GM12878 (cell line): Measurements from ENCODE around the gene CEP250. TPM values are rescaled to one million over a fixed set of nuclear protein-coding genes. Genes with fewer than 3 reads are reported as not detected.

ENCODE experiments used
- ATAC-seq: fragments of 200-7000 bp; cut with Tn5 transposase; 3 replicates; pipeline ENCODE4 v1.9.1; 2020; ENCODE audit warnings: mild to moderate bottlenecking, moderate library complexity
- BruUV-seq: library from RNA; stranded (reverse); fragments of 400-500 nt; replicated peaks from 2 replicates; lab custom pipeline; 2021; lab: Mats Ljungman, UMichigan
- CTCF ChIA-PET: fragments of 300-600 bp; sonication (Branson Sonifier 250); formaldehyde crosslinking; extraction: SDS; loops from one replicate; lab custom pipeline; 2021; ENCODE audit warnings: inconsistent platforms; lab: Yijun Ruan, JAX
- POLR2A ChIA-PET: fragments of 350-600 bp; formaldehyde crosslinking; extraction: SDS; loops from one replicate; lab custom pipeline; 2021; ENCODE audit warnings: inconsistent platforms; lab: Charles Lee
- RAD21 ChIA-PET: fragments of 300-600 bp; sonication (Branson Sonifier 250); formaldehyde crosslinking; loops from one replicate; lab custom pipeline; 2023; ENCODE audit warnings: antibody characterized with exemption; ENCODE audit not compliant: unreplicated experiment; lab: Charles Lee
- SMC1A ChIA-PET: fragments of 300-600 bp; sonication (Branson Sonifier 250); formaldehyde crosslinking; loops from one replicate; lab custom pipeline; 2023; ENCODE audit not compliant: unreplicated experiment, uncharacterized antibody; lab: Charles Lee
- DNase-seq: peaks from one replicate; pipeline ENCODE4 v3.0.0-alpha.2; 2011; ENCODE audit warnings: low read depth, low spot score
- FAIRE-seq: peaks from 3 replicates; lab custom pipeline; 2011; peaks lifted over from hg19 to GRCh38; lab: Jason Lieb, UNC
- H2AFZ ChIP-seq: 2 replicates; pipeline ENCODE4 v1.6.0; 2011; ENCODE audit warnings: low read depth, low read length, control low read depth; ENCODE audit not compliant: control insufficient read depth
- H3K27ac ChIP-seq: 2 replicates; pipeline ENCODE4 v1.5.1; 2011; ENCODE audit warnings: control low read depth; ENCODE audit not compliant: control insufficient read depth, insufficient read depth
- H3K27me3 ChIP-seq, 2 experiments: replicated peaks in 1 of 2; 2 replicates each; pipeline versions ENCODE4 v1.6.0 to v1.6.1; 2011; ENCODE audit warnings: low read length in 1 of 2; ENCODE audit not compliant: control insufficient read depth in 2 of 2, insufficient read depth in 2 of 2
- H3K36me3 ChIP-seq, 2 experiments: 2 replicates each; pipeline ENCODE4 v1.5.1; 2011; ENCODE audit warnings: low read length in 1 of 2; ENCODE audit not compliant: control insufficient read depth in 2 of 2, insufficient read depth in 2 of 2
- H3K4me1 ChIP-seq: 2 replicates; pipeline ENCODE4 v1.6.1; 2011; ENCODE audit warnings: mild to moderate bottlenecking, low read length, moderate library complexity, mixed read lengths; ENCODE audit not compliant: control insufficient read depth, insufficient read depth
- H3K4me2 ChIP-seq: 2 replicates; pipeline ENCODE4 v1.6.0; 2011; ENCODE audit warnings: control low read depth; ENCODE audit not compliant: control insufficient read depth, insufficient read depth
- H3K4me3 ChIP-seq: fragments of 200-600 bp; sonication (generic); 2 replicates; pipeline ENCODE4 v1.5.1; 2016
- H3K79me2 ChIP-seq: 2 replicates; pipeline ENCODE4 v1.6.0; 2011; ENCODE audit warnings: low read length; ENCODE audit not compliant: control insufficient read depth, insufficient read depth
- H3K9ac ChIP-seq: 2 replicates; pipeline ENCODE4 v1.8.0; 2011; ENCODE audit warnings: low read length, control low read depth, mixed read lengths; ENCODE audit not compliant: control insufficient read depth, insufficient read depth
- H3K9me3 ChIP-seq: replicated peaks from 3 replicates; pipeline ENCODE4 v1.5.1; 2011; ENCODE audit warnings: mild to moderate bottlenecking, low read length; ENCODE audit not compliant: control insufficient read depth, insufficient read depth
- H4K20me1 ChIP-seq: 2 replicates; pipeline ENCODE4 v1.6.0; 2011; ENCODE audit not compliant: control insufficient read depth, insufficient read depth
- CHD4 ChIP-seq: fragments of 200-600 bp; sonication (generic); IDR thresholded peaks from 2 replicates; pipeline ENCODE4 v1.6.1; 2016; ENCODE audit warnings: mild to moderate bottlenecking
- IRF5 ChIP-seq: fragments of 450-650 bp; IDR thresholded peaks from 2 replicates; pipeline ENCODE4 v1.6.1; 2017; ENCODE audit warnings: borderline replicate concordance
- POLR2A ChIP-seq: IDR thresholded peaks from 2 replicates; pipeline ENCODE4 v1.6.1; 2011; ENCODE audit warnings: low read depth, mild to moderate bottlenecking, low read length
- RAD21 ChIP-seq: IDR thresholded peaks from 2 replicates; pipeline ENCODE4 v1.6.1; 2011; ENCODE audit warnings: mild to moderate bottlenecking, low read depth, low read length, moderate library complexity; ENCODE audit not compliant: insufficient read depth
- RCOR1 ChIP-seq: conservative IDR thresholded peaks from 2 replicates; pipeline ENCODE4 v1.6.1; 2012; ENCODE audit warnings: low read depth, low read length, improper control_type of control experiment
- SIX5 ChIP-seq: IDR thresholded peaks from 2 replicates; pipeline ENCODE4 v1.6.1; 2011; ENCODE audit warnings: mild to moderate bottlenecking, low read depth, low read length, moderate library complexity; ENCODE audit not compliant: severe bottlenecking
- SMC3 ChIP-seq: IDR thresholded peaks from 2 replicates; pipeline ENCODE4 v1.6.1; 2011; ENCODE audit warnings: low read length, improper control_type of control experiment, borderline replicate concordance
- SP1 ChIP-seq: IDR thresholded peaks from one replicate; pipeline ENCODE4 v1.6.1; 2011; ENCODE audit warnings: low read depth, low read length
- WGBS: methylation state at CpG from one replicate; pipeline ENCODE4 v1.1.6; 2016; ENCODE audit warnings: low lambda C conversion rate; ENCODE audit not compliant: insufficient replicate concordance, insufficient coverage; ENCODE audit errors: missing lambda C conversion rate; 5-methylcytosine and 5-hydroxymethylcytosine counted together
- in situ Hi-C: fragments of 300-500 bp; cut with MboI; formaldehyde crosslinking; loops from 9 replicates; pipeline ENCODE4 v1.14.3; 2018; ENCODE audit warnings: mixed read lengths
- intact Hi-C: fragments of 100-400 bp; cut with micrococcal nuclease; formaldehyde crosslinking; loops from one replicate; pipeline ENCODE4 v1.14.2; 2022; ENCODE audit not compliant: unreplicated experiment
- polyA plus RNA-seq, 11 experiments: library from polyadenylated mRNA; depleted of rRNA in 4 of 11; unstranded in 6 of 11; stranded (reverse) in 5 of 11; fragments of >200 nt; fragmentation: Nextera tagmentation in 4 of 11; fragmentation: Illumina TruSeq in 1 of 11; extraction: Ambion mirVana in 4 of 11; extraction: Trizol in 1 of 11; gene quantifications; 1 replicate in 1 of 11; 2 replicates in 10 of 11; pipeline versions ENCODE4 v1.2.1 to v1.2.3, GENCODE V29; 2011 to 2016; ENCODE audit warnings: inconsistent platforms in 2 of 11, missing spikeins in 2 of 11, low read depth in 1 of 11
- total RNA-seq, 4 experiments: library from RNA; depleted of rRNA in 3 of 4; stranded (reverse); fragments of >200 nt in 3 of 4; fragmentation: Illumina TruSeq in 1 of 4; extraction: Trizol in 1 of 4; gene quantifications; 2 replicates each; pipeline versions ENCODE4 v1.2.1 to v1.2.3, GENCODE V29; 2013 to 2021
- TF ChIP-seq, protein P1 (sequence below), 3 experiments: IDR thresholded peaks in 2 of 3; conservative IDR thresholded peaks in 1 of 3; 2 replicates each; pipeline ENCODE4 v1.5.1; 2011; ENCODE audit warnings: low read depth in 3 of 3, low read length in 3 of 3, mild to moderate bottlenecking in 3 of 3, control low read depth in 2 of 3, moderate library complexity in 2 of 3, inconsistent platforms in 1 of 3, mixed read lengths in 1 of 3; ENCODE audit not compliant: control insufficient read depth in 2 of 3, insufficient read depth in 1 of 3; ENCODE audit errors: extremely low read depth in 1 of 3

CEP250 gene
- total and polyA plus RNA-seq, 10 of the 15 experiments (the other 5 are each of a cell fraction or from before 2014, with no cell fraction given) = 2.4 to 41.6 (median 25.7) TPM

- no TSS peak for BruUV-seq
- Histone ChIP-seq H3K27ac (no peak overlapping the region), H3K9me3 (no peaks in the 10 kb centered on the region), H3K9ac (no peak overlapping the region), H4K20me1 (no peaks in the 10 kb centered on the region; the same call in 1 of the 2 replicates), H3K4me3 (no peak overlapping the region), H3K4me2 (no peak overlapping the region), H3K4me1 (no peaks in the 10 kb centered on the region), H3K36me3 (no peaks in the 10 kb centered on the region), H3K27me3 (no peaks in the 10 kb centered on the region), H2AFZ (no peak overlapping the region), H3K79me2 (no peaks in the 10 kb centered on the region)
- RAD21 ChIA-PET = no interaction called here
- POLR2A ChIA-PET = no interaction called here
- DNase-seq (no peak), ATAC-seq (peak; percentile 84), FAIRE-seq (peak; percentile 59)
- 55% methylated on average over 6 of the region's 6 CpGs for WGBS
- intact Hi-C loops (loop anchor here (5.0 kb wide), 1 partner anchor 61 kb away; no protein-coding TSS in a partner anchor), in situ Hi-C loops (no loop called here)
- CTCF ChIA-PET = no interaction called here
- SMC1A ChIA-PET = no interaction called here
- TF ChIP-seq, protein P1, sequence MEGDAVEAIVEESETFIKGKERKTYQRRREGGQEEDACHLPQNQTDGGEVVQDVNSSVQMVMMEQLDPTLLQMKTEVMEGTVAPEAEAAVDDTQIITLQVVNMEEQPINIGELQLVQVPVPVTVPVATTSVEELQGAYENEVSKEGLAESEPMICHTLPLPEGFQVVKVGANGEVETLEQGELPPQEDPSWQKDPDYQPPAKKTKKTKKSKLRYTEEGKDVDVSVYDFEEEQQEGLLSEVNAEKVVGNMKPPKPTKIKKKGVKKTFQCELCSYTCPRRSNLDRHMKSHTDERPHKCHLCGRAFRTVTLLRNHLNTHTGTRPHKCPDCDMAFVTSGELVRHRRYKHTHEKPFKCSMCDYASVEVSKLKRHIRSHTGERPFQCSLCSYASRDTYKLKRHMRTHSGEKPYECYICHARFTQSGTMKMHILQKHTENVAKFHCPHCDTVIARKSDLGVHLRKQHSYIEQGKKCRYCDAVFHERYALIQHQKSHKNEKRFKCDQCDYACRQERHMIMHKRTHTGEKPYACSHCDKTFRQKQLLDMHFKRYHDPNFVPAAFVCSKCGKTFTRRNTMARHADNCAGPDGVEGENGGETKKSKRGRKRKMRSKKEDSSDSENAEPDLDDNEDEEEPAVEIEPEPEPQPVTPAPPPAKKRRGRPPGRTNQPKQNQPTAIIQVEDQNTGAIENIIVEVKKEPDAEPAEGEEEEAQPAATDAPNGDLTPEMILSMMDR (IDR thresholded peaks at IDR 0.05 in 2 of 3, conservative IDR thresholded peaks at IDR 0.05 in 1 of 3; ENCODE audit: control insufficient read depth in 2 of 3, extremely low read depth in 1 of 3, insufficient read depth in 1 of 3, low read depth in 3 of 3, low read length in 3 of 3) = peak; percentile 40 to 76 (median 68)
- TF ChIP-seq POLR2A = no peak
- peak; percentile 46 for TF ChIP-seq SMC3
- no peak for TF ChIP-seq RCOR1
- TF ChIP-seq SP1 = no peak
- TF ChIP-seq RAD21 = peak; percentile 57
- no peak for TF ChIP-seq CHD4
- no peak for TF ChIP-seq IRF5
- TF ChIP-seq SIX5 = no peak
Observed at GRCh38 chr20:35523298-35523888, 68.0 kb downstream of the CEP250 start.
